Right lobe of liver (tissue), 4 donors: ENCODE measurements around the gene LGMN.
A peak's percentile ranks its signal among the peaks of the same experiment; 100 is the strongest.

ENCODE experiments used
- POLR2A ChIP-seq: fragments of 450-650 bp; IDR thresholded peaks from one replicate; pipeline ENCODE4 v1.6.1; 2017; ENCODE audit warnings: antibody characterized with exemption, mild to moderate bottlenecking
- TF ChIP-seq, protein P1 (sequence below), 4 donors: fragments of 200-600 bp in 3 of 4; fragments of 450-650 bp in 1 of 4; IDR thresholded peaks; one replicate each; pipeline versions ENCODE4 v1.5.1 to v1.8.0; 2016 to 2022; ENCODE audit warnings: antibody characterized with exemption in 4 of 4, mild to moderate bottlenecking in 2 of 4
- donor health status: DM: no; HTN: no; CAD: no.
- donor health status: DM: no; HTN: no; CAD: no.
- donor health status: DM: no; HTN: yes; CAD: no.

DNA sequence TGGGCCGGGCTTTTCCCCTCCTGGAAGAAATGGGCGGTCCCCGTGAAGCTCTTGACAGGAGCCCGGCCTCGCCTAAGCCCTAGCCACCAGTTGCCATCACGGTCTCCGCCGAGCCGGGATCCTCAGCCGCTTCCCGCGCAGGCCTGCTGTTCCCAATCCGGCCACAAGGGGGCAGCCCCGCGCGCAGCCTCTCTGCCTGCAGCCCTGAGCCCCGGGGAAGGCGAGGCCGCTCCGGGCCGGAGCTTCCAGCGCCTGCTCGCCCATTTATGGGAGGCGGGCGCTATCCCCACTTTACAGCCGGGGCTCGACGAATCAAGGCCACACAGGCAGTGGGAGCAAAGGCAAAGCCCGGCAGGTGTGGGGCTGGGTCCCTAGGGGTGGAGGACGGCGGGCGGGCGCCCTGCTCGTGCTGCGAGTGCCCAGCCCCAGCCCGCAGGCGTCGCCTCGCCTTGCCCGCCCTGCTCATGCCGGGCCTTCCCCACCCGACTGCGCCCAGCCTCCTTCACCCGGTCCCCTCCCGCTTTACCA is 61.5 kb downstream of the LGMN start:
- TF ChIP-seq POLR2A = no peak
- TF ChIP-seq, protein P1, sequence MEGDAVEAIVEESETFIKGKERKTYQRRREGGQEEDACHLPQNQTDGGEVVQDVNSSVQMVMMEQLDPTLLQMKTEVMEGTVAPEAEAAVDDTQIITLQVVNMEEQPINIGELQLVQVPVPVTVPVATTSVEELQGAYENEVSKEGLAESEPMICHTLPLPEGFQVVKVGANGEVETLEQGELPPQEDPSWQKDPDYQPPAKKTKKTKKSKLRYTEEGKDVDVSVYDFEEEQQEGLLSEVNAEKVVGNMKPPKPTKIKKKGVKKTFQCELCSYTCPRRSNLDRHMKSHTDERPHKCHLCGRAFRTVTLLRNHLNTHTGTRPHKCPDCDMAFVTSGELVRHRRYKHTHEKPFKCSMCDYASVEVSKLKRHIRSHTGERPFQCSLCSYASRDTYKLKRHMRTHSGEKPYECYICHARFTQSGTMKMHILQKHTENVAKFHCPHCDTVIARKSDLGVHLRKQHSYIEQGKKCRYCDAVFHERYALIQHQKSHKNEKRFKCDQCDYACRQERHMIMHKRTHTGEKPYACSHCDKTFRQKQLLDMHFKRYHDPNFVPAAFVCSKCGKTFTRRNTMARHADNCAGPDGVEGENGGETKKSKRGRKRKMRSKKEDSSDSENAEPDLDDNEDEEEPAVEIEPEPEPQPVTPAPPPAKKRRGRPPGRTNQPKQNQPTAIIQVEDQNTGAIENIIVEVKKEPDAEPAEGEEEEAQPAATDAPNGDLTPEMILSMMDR (IDR thresholded peaks at IDR 0.05) = peak; percentile 85 to 99 (median 96)
